Measurements from ENCODE around the gene TBX18. TPM values are rescaled to one million over a fixed set of nuclear protein-coding genes. Genes with fewer than 3 reads are reported as not detected.

Gene TBX18
- total RNA-seq: not detected in 2 replicates

DNA sequence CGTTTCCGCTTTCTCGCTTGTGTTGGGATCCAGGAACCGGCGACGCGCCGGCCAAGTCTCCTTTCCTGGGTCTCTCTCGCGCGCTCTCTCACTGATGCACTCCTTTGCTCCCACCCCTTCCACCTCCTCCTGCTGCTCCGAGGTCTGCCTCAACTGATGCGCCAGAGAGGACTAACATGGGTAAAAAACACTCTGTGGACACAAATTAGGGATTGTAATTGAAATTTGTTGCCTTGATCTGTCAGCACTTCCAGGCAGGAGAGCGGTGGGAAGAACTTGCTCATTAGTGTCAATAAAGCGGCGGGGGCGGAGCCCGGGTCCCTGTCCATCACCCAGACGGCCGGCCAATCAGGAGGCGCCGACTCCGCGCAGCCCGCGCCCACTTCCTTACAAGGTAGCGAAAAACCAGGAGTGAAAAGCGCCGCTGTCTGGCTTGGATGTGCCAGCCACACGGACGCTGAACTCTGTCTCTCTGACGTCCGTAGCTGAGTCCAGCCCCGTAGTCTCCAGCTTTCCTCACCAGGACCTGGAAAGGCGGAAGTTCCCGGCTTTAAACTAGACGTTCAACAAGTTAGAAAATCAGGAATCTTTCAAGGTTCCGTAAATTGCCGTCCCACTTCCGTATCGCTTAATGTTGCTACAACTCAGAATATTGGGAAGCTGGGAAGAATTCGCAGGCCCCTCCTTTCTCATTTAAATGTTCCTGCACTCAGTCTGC is at the start of gene TBX18:
TSS of gene TBX18 (minus strand) at position 267 of the 718 bp plus-strand sequence. CDS start 417 bp downstream, outside the sequence.
- Mint-ChIP-seq H3K4me1 (ENCODE audit: low read depth) (peaks cover 6% of the 10 kb centered on the region), H3K36me3 (ENCODE audit: low read depth) (peaks cover 5% of the 10 kb centered on the region), H3K9me3 (peaks cover 6% of the 10 kb centered on the region), H3K27me3 (ENCODE audit: insufficient read depth) (peaks cover 58% of the 10 kb centered on the region), H3K27ac (peak within 1 kb of the TSS; percentile 52), H3K4me3 (peak within 1 kb of the TSS; percentile 0)
- intact Hi-C loops (cut with micrococcal nuclease): loop anchor here (1.0 to 10.0 kb wide), 4 partner anchors 9 to 1060 kb away; partner anchors contain the start of genes CYB5R4, RIPPLY2 and SNAP91
- DNase-seq (ENCODE audit: low spot score): no peak

DNA sequence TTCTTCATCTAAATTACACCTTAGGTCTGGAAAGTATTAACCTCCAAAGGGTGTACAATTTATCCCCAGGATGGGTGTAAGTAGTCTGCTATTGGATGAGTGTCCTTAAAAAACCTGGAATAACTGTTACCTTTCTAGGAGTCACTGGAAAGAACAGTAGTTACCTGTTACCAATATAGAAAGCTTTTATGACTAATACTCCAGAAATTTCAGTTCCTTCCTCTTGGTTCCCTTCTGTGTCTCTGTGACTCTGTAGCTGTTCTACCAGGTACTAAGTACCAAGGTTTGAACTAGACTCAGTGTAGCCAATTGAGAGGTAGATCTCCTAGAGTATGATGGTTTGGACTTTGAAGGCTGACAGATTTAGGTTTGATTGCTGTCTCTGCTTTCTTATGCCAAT is 47.0 kb upstream of the TBX18 start:
- no peak overlapping the region for H3K4me3 Mint-ChIP-seq
- no peaks in the 10 kb centered on the region for H3K9me3 Mint-ChIP-seq
- H3K27me3 Mint-ChIP-seq (ENCODE audit: insufficient read depth): no peaks in the 10 kb centered on the region
- no peak overlapping the region for H3K27ac Mint-ChIP-seq
- DNase-seq (ENCODE audit: low spot score): no peak
- intact Hi-C loops (cut with micrococcal nuclease): no loop called here
- no peaks in the 10 kb centered on the region for H3K36me3 Mint-ChIP-seq (ENCODE audit: low read depth)
- no peaks in the 10 kb centered on the region for H3K4me1 Mint-ChIP-seq (ENCODE audit: low read depth)

DNA sequence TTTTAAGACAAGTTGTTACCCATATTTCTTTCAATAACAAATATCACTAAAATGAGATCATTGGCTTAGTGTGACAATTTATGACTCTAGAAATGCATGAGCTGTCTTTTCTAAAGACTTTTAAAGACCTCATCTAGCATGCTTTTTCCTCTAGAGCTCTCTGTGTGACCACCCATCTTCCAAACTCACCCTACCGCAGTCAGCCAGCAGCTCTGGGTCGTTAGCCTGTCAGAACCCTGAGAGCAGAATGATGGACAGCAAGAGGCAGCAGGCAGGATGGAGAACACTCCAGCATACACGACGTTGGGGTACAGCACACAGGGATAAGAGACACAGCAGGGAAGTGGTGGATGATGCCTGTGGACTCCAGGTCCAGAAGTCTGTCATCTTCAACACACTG is 45.1 kb upstream of the TBX18 start:
- Mint-ChIP-seq H3K4me3 (no peak overlapping the region), H3K27me3 (ENCODE audit: insufficient read depth) (no peaks in the 10 kb centered on the region), H3K9me3 (no peaks in the 10 kb centered on the region), H3K4me1 (ENCODE audit: low read depth) (no peaks in the 10 kb centered on the region), H3K27ac (no peak overlapping the region), H3K36me3 (ENCODE audit: low read depth) (no peaks in the 10 kb centered on the region)
- intact Hi-C loops (cut with micrococcal nuclease): no loop called here
- no peak for DNase-seq (ENCODE audit: low spot score)

DNA sequence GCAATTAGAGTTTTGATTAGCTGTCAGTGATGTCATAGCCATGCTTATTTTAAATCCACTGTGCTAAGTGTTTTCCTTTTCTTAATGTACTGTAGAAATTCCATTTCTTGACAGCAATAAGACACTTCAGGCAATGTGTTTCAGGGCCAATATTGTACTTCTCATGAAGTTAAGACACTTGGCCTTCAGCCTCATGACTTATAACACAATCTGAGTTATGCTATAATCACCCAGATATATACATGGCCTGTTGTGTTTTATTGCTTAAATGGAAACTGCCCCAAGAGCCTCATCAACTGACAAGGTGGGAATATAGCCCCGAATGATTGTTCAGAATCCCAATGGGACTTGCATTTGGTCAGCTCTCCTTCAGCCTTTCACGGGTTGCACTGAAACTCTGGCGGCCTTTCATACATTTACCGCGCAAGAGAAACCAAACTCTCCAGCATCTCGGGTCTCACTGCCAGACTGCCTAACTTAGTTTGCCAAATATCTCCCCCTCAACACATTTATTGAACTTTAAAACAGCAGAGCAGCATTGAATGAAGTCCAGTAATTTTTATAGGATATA is 44.2 kb upstream of the TBX18 start:
- Mint-ChIP-seq H3K27me3 (ENCODE audit: insufficient read depth) (no peaks in the 10 kb centered on the region), H3K9me3 (no peaks in the 10 kb centered on the region), H3K4me3 (no peak overlapping the region), H3K27ac (no peak overlapping the region), H3K36me3 (ENCODE audit: low read depth) (no peaks in the 10 kb centered on the region), H3K4me1 (ENCODE audit: low read depth) (no peaks in the 10 kb centered on the region)
- no peak for DNase-seq (ENCODE audit: low spot score)
- intact Hi-C loops (cut with micrococcal nuclease): no loop called here

DNA sequence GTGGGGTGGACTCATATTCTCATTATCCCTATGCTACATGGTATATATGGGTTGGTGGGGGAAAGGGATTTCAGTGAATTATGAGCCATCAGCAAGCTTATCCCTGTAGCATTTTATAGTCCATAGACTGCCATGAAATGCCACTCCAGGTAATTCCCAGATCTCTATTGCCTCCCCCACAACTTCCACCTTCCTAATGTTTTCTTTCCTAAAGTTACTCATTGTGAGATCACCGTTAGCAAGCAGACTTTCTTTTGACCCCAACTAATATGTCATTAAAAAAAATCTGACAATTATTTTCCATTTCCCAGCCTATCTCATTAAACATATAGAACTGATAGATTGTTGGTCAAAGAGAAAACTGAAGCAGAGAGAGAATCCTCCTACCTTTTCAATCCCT is 40.7 kb upstream of the TBX18 start:
- Mint-ChIP-seq H3K4me3 (no peak overlapping the region), H3K27ac (no peak overlapping the region), H3K36me3 (ENCODE audit: low read depth) (no peaks in the 10 kb centered on the region), H3K4me1 (ENCODE audit: low read depth) (no peaks in the 10 kb centered on the region), H3K9me3 (no peaks in the 10 kb centered on the region), H3K27me3 (ENCODE audit: insufficient read depth) (no peaks in the 10 kb centered on the region)
- DNase-seq (ENCODE audit: low spot score): no peak
- intact Hi-C loops (cut with micrococcal nuclease): no loop called here

DNA sequence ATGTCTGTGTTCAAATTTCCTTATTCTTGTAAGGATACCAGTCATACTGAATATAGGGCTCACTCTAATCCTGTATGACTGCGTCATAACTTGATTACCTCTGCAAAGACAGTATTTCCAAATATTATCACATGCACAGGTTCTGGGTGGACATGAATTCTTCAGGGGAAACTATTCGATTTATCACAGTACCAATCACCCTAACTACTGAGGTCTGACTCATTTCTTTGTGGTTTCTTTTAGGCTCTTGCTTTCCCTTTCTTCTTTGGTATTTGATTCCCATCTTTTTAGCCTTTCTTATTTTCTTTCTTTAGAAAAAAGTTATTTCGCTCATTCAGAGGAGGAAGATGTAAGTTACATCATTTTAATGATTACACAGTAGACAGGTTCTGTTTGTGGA is 40.3 kb upstream of the TBX18 start:
- H3K27ac Mint-ChIP-seq: no peak overlapping the region
- intact Hi-C loops (cut with micrococcal nuclease): no loop called here
- no peak for DNase-seq (ENCODE audit: low spot score)
- no peak overlapping the region for H3K4me3 Mint-ChIP-seq
- no peaks in the 10 kb centered on the region for H3K27me3 Mint-ChIP-seq (ENCODE audit: insufficient read depth)
- no peaks in the 10 kb centered on the region for H3K36me3 Mint-ChIP-seq (ENCODE audit: low read depth)
- no peaks in the 10 kb centered on the region for H3K4me1 Mint-ChIP-seq (ENCODE audit: low read depth)
- no peaks in the 10 kb centered on the region for H3K9me3 Mint-ChIP-seq

DNA sequence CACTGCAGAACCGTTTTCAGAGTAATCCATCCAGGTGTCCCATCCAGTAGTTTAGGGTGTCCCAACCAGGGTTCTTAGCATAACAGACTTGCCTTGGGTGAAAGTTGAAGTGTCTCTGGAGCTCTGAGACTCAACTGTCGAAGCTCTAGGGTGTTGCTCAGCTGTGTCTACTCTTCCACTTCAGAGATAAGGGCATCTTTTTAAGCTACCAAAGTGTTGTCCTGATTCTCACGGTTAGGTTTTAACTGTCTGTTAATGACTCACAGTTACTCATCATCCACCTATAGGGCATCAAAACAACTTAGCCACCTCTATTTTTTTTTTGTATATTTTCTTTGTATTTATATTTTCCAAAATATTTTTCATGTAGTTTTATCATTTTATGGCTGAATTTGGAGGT is 36.9 kb upstream of the TBX18 start:
- no peaks in the 10 kb centered on the region for H3K9me3 Mint-ChIP-seq
- H3K27ac Mint-ChIP-seq: no peak overlapping the region
- DNase-seq (ENCODE audit: low spot score): no peak
- no peaks in the 10 kb centered on the region for H3K27me3 Mint-ChIP-seq (ENCODE audit: insufficient read depth)
- H3K36me3 Mint-ChIP-seq (ENCODE audit: low read depth): no peaks in the 10 kb centered on the region
- intact Hi-C loops (cut with micrococcal nuclease): no loop called here
- no peaks in the 10 kb centered on the region for H3K4me1 Mint-ChIP-seq (ENCODE audit: low read depth)
- no peak overlapping the region for H3K4me3 Mint-ChIP-seq

DNA sequence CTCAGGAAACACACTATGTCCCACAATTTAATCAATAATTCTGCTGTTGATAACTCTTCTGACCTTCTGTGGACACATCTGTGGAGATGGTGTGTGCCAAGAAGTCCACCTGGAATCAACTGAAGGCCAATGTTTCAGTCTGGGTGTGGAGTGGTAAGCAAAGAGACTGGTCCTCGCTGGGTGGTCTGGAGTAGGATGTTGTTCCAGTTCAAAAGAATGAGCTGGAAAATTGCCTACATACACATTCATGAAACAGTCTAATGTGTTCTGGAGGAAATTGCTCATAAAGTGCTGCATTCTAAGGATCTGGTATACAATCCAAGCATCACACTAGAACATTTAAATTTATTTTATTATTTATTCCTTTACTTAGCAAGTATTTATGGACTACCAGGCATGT is 33.9 kb upstream of the TBX18 start:
- no peaks in the 10 kb centered on the region for H3K36me3 Mint-ChIP-seq (ENCODE audit: low read depth)
- no peak for DNase-seq (ENCODE audit: low spot score)
- H3K4me3 Mint-ChIP-seq: no peak overlapping the region
- H3K27me3 Mint-ChIP-seq (ENCODE audit: insufficient read depth): no peaks in the 10 kb centered on the region
- H3K9me3 Mint-ChIP-seq: no peaks in the 10 kb centered on the region
- intact Hi-C loops (cut with micrococcal nuclease): no loop called here
- no peak overlapping the region for H3K27ac Mint-ChIP-seq
- H3K4me1 Mint-ChIP-seq (ENCODE audit: low read depth): no peaks in the 10 kb centered on the region

DNA sequence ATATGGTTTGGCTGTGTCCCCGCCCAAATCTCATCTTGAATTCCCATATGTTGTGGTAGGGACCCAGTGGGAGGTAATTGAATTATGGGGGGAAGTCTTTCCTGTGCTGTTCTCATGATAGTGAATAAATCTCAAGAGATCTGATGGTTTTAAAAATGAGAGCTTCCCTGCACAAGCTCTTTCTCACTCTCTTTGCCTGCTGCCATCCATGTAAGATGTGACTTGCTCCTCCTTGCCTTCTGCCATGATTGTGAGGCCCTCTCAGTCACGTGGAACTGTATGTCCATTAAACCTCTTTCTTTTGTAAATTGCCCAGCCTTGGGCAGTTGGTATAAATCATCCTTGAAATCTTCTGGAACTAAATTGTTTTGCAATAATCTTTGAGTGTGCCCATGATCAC is 31.9 kb upstream of the TBX18 start:
- Mint-ChIP-seq H3K27ac (no peak overlapping the region), H3K4me1 (ENCODE audit: low read depth) (no peaks in the 10 kb centered on the region), H3K27me3 (ENCODE audit: insufficient read depth) (no peaks in the 10 kb centered on the region), H3K4me3 (no peak overlapping the region), H3K9me3 (no peaks in the 10 kb centered on the region), H3K36me3 (ENCODE audit: low read depth) (no peaks in the 10 kb centered on the region)
- no peak for DNase-seq (ENCODE audit: low spot score)
- intact Hi-C loops (cut with micrococcal nuclease): no loop called here

DNA sequence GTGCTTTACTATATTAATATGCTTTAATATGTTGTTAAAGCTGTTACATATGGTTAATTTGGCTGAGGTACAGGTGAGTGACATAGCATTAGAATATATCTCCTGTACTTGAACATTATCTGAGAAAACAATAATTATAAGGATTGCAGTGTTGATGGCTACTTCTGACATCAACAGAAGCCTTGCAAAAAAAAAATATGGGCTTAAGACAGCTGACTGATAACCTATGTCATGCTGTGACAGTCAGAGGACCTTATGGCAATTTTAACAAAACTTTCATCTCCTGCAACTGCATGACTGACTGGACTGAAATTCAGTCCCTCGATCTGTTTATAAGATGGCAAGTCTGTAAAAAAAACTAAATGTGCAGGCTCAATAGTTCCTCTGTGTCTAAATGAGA is 27.5 kb upstream of the TBX18 start:
- H3K36me3 Mint-ChIP-seq (ENCODE audit: low read depth): no peaks in the 10 kb centered on the region
- H3K27ac Mint-ChIP-seq: no peak overlapping the region
- H3K9me3 Mint-ChIP-seq: no peaks in the 10 kb centered on the region
- H3K4me1 Mint-ChIP-seq (ENCODE audit: low read depth): no peaks in the 10 kb centered on the region
- DNase-seq (ENCODE audit: low spot score): no peak
- no peak overlapping the region for H3K4me3 Mint-ChIP-seq
- no peaks in the 10 kb centered on the region for H3K27me3 Mint-ChIP-seq (ENCODE audit: insufficient read depth)
- intact Hi-C loops (cut with micrococcal nuclease): no loop called here

DNA sequence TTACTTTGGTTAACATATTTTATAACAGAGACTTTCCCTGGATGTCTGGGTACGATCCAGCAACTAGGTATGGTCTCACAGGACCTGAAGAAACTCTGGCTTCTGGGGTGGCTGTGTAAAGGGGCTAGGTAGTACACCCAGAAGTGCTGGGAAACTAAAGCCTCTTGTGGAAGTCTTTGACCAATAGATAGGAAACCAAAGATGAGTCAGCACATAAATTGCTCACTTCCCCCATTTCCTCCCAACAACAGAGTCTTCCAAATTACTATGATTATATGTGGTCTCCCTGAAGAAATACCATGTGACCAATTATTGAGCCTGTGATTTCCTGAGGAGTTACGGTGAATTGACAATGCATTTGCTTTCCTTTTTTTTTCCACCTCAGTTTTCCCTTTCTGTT is 26.8 kb upstream of the TBX18 start:
- intact Hi-C loops (cut with micrococcal nuclease): no loop called here
- Mint-ChIP-seq H3K27me3 (ENCODE audit: insufficient read depth) (no peaks in the 10 kb centered on the region), H3K9me3 (no peaks in the 10 kb centered on the region), H3K27ac (no peak overlapping the region), H3K4me3 (no peak overlapping the region), H3K36me3 (ENCODE audit: low read depth) (no peaks in the 10 kb centered on the region), H3K4me1 (ENCODE audit: low read depth) (no peaks in the 10 kb centered on the region)
- DNase-seq (ENCODE audit: low spot score): no peak

DNA sequence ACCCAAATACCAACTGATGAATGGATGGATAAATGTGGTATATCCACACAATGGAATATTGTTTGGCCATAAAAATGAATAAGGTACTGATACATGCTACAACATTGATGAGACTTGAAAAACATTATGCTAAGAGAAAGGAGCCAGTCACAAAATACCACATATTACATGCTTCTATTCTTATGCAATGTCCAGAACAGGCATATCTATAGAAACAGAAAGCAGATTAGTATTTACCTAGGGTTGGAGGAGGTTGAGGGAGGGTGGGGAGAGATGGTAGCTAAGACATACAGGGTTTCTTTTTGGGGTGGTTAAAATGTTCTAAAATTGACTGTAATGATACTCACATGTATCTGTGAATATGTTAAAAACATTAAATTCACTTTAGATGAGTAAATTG is 24.8 kb upstream of the TBX18 start:
- Mint-ChIP-seq H3K36me3 (ENCODE audit: low read depth) (no peaks in the 10 kb centered on the region), H3K4me3 (no peak overlapping the region), H3K27me3 (ENCODE audit: insufficient read depth) (no peaks in the 10 kb centered on the region), H3K27ac (no peak overlapping the region), H3K4me1 (ENCODE audit: low read depth) (no peaks in the 10 kb centered on the region), H3K9me3 (no peaks in the 10 kb centered on the region)
- DNase-seq (ENCODE audit: low spot score): no peak
- intact Hi-C loops (cut with micrococcal nuclease): no loop called here

DNA sequence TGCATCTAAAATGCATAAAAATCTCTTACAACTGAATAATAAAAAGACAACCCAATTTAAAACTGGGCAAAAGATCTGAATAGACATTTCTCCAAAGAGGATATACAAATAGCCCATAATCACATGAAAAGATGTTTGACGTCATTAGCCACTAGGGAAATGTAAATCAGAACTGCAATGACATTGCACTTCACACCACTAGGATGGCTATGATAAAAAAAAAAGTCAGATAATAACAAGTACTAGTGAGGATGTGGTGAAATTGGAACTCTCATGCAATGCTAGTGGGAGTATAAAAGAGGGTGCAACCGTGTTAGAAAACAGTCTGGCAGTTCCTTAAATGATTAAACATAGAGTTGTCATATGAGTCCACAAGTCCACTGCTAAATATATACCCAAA is 24.3 kb upstream of the TBX18 start:
- Mint-ChIP-seq H3K9me3 (no peaks in the 10 kb centered on the region), H3K27me3 (ENCODE audit: insufficient read depth) (no peaks in the 10 kb centered on the region), H3K4me1 (ENCODE audit: low read depth) (no peaks in the 10 kb centered on the region), H3K36me3 (ENCODE audit: low read depth) (no peaks in the 10 kb centered on the region), H3K27ac (no peak overlapping the region), H3K4me3 (no peak overlapping the region)
- intact Hi-C loops (cut with micrococcal nuclease): no loop called here
- no peak for DNase-seq (ENCODE audit: low spot score)

DNA sequence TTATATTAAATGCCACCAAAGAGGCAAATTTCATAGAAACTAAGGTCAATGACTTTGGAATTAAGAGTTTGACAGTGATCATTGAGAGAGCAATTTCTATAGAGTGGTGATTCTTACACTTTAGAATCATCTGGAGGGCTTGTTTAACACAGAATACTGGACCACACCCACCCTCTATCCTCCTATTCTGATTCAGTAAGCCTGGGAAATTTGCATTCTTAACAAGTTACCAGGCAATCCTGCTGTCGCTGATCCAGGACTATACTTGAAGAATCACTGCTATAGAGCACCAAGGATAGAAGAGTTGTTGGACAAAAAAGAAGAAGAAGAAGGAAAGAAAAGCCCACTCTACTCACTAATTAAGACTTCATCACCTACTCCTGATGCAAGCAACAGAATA is 21.3 kb upstream of the TBX18 start:
- Mint-ChIP-seq H3K4me3 (no peak overlapping the region), H3K4me1 (ENCODE audit: low read depth) (no peaks in the 10 kb centered on the region), H3K27ac (no peak overlapping the region), H3K9me3 (no peaks in the 10 kb centered on the region), H3K27me3 (ENCODE audit: insufficient read depth) (no peaks in the 10 kb centered on the region), H3K36me3 (ENCODE audit: low read depth) (no peaks in the 10 kb centered on the region)
- DNase-seq (ENCODE audit: low spot score): no peak
- intact Hi-C loops (cut with micrococcal nuclease): no loop called here
